Medulla oblongata (tissue), 1 donor: ENCODE data around the gene DOK6.

Experiments used
- DNase-seq: peaks from one replicate; pipeline ENCODE4 v3.0.0-alpha.2; 2015; ENCODE audit errors: extremely low spot score

DOK6 gene

DNA sequence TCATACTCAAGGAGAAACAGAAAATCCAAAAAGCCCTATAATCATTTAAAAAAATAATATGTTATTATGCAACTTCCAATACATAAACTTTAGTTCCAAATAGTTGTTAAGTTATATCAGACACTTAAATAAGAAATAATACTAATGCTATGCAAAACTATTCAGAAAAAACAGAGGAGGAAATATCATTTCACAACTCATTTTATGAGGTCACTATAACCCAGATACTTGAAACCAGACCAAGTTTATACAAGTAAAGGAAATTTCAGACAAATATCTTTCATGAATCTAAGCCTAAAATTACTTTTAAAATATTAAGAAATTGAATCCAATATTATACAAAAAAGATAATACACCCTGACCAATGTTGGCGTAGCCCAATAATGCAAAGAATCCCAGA, 286.2 kb downstream of the DOK6 start:
- DNase-seq = no peak

DNA sequence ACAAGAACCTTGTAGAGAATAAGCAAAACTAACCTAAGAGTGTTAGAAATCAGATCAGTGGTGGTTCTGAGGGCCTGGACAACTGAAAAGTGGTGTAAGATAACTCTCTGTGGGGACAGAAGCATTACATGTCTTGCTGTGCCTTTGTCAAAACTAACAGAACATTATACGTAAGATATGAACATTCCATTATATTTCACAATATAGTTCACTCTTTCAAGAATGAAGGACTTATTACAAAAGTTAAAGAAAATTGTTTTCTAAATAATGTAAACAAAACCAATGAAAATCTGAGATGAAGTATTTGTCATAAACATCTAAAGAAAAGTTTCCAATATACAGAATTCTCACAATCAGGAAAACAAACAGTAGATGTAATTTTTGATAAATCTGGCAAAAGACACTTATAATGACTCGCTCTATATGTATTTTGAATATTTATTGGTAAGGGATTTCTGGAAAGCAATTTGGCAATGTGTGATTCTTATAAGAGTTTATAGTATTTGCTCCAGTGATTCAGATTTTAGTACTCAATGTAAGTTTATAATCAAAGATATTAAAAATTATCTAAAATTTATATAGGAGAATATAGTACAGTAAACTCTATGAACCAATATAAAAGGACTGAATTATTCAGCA, 288.6 kb downstream of the DOK6 start:
- no peak for DNase-seq

DNA sequence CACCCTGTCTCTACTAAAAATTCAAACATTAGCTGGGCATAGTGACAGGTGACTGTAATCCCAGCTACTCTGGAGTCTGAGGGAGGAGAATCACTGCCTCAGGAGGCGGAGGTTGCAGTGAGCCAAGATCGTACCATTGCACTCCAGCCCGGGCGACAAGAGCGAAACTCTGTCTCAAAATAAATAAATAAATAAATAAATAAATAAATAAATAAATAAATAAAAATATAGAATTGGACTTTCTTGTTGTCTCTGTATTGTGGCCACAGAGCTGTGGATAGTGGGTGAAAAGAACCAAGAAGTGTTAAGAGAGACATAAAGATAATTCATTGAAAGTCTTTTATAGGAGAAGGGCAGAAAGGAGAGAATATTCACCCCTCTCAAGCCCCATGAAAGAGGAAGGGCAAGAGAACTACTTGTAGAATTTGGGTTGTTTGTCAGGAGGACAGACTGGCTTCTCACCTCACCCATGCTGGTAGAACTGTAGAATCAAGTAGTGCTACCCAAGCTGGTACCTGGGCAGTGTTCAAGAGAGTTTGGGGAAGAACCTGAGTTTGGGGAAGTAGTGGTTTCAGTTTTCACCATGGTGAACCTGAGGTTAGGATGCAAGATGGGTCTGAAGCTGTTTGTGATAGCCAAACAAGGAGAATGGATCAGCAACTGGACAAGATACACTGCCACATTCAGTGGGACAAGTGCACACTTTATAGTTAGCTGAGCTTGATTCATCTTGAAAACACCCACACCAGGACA, 290.5 kb downstream of the DOK6 start:
- no peak for DNase-seq

DNA sequence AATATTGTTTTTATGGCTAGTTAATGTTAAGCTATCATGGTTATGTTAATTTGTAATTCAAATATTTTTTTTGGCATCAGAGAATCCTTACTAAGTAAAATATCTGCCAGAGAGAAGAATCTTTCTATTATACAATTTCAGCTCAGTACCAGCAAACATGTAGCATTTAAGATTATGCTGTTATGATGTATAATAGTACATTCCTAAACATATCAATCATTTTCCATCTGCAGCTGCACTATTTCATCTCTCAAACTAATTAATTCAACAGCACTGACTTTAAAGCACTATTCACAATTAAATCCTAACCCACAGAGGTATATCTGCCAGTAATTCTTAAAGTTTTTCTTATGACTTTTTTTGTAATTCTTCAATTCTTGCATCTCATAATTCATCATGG, 296.4 kb downstream of the DOK6 start:
- DNase-seq = no peak

DNA sequence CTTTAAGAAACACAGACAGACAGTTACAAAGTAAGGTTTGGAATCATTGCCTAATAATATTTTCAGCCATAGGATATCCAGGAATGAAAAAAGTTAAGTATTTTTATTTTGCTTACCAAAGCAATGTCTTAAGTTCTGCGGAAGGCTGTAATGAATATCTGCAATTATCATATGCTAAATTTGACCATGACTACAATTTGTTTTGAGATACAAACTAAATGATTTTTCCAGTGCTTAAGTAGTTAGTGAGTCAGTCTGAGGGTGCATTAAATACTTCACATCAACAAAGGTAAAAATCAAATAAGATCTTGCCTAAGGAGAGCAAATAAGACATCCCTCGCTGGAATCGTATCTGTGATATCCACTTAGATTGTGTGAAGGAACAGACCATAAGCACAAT, 297.0 kb downstream of the DOK6 start:
- DNase-seq = no peak

DNA sequence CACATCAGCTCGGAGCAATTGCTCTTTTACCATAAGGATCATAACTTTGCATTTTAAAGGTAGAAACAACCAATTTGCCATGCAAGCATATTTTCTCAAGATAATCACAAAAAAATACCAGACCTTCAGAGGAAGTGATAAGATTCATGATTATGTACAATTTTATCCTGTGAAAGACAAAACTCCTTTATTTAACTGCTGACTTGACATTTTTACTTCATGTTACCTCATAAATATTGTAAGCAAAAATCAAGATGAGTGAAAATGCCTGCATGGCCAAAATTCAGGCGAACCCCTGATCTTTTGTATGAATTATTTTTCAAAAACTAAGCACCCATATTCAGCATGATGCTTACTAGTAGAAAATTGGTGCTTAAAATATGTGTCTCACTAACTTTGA, 300.6 kb downstream of the DOK6 start:
- no peak for DNase-seq

DNA sequence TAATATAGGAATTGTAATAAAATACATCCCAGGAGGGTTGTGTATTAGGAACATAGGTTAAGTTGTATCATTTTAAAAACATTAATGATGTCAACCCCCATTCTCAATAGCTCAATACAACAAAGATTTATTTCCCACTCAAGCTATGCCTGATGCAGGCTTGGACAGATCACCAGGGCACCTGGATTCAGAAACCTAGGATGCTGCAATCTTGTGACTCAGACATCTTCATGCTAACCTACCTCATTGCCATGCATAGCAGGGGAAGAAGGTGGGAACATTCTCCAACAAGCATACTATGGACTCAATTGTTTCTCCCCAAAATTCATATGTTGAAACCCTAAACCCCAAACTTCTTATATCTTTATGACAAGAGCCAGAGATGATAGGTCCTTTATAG, 302.8 kb downstream of the DOK6 start:
- no peak for DNase-seq

DNA sequence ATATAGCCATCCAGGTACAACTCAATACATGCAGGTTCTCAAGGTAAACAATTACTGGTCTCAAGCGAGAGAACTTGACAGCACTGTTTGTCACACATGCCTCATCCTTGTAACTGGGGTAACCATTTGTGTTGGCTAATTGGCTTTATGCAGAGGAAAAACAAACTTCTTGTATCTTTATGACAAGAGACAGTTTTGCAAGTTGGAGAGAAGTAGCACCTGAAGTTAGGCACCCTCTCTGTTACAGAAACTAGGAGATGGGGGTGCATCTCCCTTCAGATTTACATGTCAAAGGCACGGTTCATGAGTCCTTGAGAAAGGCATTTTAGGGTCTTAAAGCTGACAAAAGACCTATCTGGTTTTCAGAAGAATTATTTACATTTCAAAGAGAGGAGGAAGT, 305.3 kb downstream of the DOK6 start:
- DNase-seq = no peak

DNA sequence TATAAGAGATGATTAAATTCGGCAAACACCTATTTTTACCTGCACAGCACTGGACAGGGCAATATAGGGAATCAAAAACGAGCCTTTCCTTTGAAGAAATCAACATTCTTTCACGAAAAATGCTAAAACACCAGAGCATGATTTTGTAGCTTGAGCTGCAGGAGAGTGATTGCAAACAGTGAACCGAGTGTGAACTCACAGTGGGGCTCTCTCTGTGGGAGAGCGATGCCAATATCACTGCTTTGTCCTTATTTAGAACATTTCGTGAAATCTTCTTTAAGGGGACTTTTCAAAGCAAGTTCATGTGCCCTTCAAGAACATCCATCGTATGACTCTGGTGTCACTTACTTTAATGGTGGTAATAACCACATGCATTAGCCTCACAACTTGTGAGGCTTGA, 308.2 kb downstream of the DOK6 start:
- no peak for DNase-seq

DNA sequence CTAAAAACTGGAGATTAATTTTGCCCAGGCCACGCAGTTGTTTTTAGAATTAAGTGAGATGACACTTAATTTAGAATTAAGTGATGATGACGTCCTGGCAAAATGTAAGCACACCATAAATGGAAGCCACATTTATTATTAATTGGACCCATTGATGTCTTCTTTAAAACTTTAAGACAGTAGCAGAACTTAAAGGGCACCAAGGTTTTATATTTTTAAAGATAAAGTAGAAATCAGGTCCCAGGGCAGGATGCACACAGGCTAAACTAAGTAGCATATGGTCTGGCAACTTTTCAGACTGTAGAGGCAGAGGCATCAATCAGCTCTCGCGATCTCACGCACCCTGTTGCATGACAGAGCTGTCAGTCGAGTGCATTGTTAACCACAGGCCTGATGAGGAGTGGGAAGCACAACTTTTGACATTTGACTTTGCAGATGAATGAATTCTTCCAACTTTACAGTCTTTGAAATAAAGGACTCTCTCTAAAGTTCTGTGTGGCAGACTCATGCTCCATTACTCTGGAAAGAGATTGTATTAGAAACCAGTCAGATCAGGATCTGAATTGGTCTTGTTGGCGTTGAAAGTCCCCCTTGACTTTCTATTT, 314.6 kb downstream of the DOK6 start:
- no peak for DNase-seq

DNA sequence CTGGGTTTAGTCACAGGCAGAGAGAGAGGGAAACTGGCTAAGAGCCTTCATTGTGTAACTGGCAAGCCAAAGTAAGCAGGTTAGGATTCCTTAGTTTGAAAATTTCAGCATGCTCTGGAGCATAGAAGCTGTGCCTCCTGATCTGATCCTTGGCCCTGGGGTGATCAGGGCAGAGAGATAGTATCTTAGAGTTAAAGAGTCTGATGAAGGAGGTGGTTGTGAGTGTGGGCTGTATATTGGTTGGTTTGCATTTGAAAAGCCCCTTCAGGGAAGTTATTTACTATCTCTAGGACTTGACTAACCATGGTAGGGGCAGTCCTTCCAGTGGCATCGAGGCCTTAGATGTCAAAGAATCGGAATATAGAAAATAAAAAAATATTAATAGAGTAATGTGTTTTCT, 316.9 kb downstream of the DOK6 start:
- DNase-seq = no peak

DNA sequence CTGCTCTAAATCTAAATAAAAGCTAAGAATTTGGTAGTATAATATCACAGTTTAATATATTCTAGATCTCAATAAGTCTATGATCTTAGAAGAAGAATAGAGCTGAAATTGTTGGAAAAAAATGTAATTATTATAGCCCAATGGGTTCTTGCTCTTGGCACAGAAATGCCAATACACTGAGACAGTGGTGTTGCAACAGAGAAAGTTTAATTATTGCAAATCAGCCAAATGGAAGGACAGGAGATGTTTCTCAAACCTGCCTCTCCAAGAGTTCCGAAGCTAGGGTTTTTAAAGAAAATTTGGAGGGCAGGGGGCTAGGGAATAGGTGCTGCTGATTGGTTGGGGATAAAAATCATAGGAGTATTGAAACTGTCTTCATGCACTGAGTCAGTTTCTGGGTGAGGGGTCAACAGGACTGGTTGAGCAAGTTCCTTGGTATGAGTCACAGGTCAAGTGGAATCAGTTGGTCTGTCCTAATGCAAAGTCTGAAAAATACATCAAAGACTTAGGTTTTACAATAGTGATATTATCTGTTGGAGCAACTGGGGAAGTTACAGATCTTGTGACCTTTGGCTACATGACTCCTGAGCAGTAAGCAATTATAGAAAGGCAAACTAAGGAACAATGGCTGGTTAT, 318.3 kb downstream of the DOK6 start:
- DNase-seq = no peak

DNA sequence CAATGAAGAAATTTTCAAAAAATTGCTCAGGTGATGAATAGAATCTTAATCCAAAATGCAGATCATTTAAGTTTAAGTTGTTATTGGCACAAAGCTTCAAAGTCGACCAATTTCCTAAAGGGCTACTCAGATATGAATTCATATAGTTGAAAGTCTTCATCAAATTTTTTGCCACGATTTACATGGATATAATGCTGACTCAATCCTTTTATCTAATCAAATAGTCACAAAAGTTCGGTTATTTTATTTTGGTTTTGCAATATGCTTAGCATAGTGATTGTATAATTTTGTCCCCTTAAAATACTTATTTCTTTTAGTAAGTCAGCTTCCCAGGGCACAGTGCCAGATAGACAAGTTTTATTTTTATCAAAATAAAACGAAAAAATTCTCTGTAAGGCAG, 319.7 kb downstream of the DOK6 start:
- no peak for DNase-seq

DNA sequence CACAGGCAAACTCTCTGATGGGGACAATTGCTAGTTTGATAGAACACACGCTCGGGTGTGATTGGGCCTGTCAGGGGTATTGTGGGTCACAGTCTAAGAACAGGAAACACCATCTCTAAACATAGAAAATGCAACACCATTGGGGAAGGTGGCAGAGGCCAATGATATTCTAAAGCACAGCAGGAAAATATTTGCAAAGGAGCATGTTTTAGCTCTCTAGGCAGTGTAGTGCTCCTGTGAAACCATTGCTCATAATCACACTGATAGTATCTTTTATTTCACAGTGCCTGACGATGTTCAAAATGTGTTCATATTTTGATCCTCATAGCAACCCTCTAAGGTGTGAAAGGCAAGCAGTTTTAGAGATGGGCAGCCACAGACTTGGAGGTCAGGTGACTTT, 322.7 kb downstream of the DOK6 start:
- DNase-seq = no peak

DNA sequence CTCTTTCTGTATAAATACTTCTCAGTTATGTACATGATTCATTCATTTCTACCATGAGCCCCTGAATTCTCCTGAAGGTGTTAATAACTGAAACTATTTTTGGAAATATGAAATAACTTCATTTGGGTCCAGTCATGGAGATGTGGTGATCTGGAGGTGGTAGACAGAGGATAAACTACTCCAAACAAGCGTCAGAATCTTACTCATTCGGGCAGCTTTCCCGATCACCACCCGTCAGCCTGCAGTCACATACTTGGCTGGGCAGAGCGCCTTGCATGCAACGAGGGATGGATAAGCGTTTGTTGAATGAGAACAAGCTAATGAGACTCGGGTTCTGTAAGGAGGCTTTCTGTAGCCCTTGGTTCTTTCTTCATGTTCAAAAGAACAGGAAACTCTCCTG, 324.3 kb downstream of the DOK6 start:
- no peak for DNase-seq

DNA sequence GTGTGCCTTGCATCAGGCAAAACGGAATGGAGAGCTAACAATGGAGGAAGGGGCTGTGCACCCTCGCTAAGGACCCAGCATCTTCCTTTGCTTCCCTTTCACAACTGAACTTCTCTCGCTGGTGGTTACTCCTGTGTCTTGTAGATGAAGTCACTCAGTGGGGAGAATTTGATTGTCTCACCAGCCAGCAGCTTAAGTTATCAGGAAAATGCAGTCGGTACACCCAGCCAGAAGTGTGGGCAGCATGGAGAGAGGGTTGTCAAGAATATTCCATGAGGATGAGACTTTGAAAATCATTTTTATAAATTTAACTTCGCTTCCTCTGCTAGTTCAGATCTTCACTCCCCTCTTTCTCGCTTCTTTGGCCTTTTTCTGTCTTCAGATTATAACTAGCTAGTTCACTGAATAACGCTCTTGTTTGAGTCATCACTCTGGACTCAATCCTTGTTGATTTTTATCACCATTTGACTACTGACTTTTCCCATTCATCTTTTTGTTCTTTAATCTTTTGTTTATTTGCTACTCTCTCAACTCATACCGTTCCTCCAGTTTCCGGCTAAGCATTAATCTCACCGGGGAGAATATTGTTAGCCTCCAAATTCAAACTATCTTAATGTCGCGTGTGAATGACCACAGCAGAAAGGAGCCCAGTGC, 325.3 kb downstream of the DOK6 start:
- DNase-seq = no peak

DNA sequence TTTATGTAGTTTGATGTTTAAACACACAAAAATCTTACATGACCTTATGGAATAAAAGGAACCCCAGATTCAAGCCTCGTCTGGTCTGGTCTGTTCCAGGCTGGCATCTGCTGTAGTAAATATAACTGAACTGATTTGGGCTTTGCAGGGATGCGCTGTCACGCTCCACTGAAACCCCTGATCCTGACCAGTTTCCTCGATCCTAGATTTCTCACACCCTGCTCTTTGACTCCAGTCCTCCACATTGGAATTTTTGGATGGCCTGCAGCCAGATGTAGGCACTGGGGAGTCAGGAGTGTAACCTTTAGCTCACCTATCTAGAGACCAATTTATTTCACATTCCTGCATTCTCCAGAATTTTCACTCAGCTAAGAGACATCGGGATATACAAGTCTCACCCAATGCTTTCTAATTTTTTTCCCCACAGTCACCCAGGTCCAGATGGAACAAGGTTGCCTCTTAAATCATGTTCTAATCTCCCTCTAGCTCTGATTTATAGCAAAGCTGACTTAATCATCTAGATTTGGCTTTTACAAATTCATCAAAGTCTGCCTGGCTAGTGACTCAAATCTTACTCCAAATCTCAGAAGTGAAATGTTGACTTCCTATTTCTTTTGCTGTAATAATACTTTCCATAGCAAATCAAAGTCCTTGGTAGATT, 327.4 kb downstream of the DOK6 start:
- no peak for DNase-seq

DNA sequence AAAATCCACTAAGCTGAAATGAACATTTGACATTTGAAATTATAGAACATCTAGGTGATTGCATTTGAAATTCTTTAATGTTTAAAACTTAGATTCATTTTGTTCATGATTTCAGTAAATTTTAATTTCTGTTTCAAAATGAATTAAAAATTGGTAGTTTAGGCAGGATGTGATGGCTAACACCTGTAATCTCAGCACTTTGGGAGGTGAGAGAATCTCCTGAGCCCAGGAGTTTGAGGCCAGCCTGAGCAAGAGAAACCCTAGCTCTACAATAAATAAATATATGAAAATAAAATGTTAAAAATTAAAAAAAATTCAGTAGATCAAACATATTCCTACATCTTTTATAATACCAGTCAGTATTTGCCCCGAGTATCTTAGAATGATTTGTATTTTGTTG, 330.0 kb downstream of the DOK6 start:
- no peak for DNase-seq

DNA sequence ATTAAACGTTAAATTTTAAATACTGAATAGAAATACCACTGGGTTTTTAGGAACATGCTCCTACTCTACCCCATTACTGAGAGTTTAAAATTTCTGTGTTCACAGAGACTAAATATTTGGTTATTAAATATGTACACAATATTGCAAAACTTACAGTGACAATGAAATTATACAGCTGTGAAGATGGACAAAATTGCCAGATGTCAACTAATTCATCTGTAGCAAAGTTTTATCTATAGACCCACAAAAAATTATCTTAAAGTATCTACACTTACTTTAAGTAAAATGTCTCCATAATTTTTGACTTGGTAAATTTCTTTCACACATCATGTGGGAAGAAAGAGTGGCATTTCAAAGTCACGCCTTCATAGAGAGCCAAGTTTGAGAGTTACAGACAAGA, 333.8 kb downstream of the DOK6 start:
- no peak for DNase-seq

DNA sequence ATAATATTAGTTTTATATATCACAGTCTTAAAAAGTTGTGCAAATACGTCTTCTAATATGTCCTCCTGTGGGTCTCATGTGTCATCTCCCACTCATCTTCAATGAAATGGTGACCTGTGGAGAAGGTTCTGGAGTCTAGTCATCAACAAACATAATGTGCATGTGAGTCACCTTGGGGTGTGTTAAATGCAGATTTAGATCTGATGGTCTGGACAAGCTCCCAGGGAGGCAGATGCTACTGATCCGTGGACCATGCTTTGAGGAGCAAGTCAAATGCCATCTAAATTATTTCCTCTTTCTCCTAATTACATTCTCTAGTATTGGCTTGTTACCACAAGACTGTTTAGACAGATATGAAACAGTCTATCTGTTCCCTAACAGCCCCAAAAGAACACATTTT, 336.0 kb downstream of the DOK6 start:
- DNase-seq = no peak

DNA sequence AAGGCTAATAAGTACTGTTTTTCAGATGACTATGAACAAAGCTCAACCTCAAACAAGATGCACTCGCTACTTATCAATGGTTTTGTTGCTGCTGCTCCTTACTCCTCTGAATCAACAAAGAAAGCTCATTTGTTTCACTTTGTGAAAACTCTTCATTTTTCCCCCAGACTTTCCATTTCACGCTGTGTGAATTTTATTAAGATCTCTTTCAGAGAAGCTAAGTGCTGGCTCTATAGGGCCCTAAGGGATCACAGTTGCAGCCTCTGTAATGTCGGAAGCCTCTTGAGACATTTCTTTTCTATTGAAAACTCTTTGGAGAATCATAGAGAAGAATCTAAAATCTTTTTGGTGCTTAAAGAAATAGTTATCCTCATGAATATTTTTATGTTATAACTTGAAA, 337.2 kb downstream of the DOK6 start:
- DNase-seq = no peak

DNA sequence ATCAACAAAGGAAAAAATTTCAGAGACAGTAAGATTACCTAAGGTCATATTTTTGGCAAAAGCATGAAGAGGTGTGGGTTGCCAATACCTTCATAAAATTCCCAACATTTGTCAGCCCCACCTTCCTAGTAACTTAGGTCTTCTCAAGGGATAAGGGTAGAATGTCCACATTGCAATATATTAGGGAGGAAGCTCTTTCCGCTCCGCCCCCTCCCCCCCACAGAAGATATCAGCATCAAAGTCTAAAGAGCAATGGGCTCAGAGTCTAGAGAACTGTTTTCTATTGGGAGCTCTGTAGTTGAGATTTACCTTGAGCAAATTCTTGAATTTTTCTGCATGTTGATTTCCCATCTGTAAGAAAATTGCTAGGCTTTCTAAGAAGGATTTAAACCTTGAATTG, 346.7 kb downstream of the DOK6 start:
- DNase-seq = no peak
